ENCODE results near the gene LENEP.
A peak's percentile ranks its signal among the peaks of the same experiment; 100 is the strongest.

LENEP gene

GRCh38 chr1:154960446-154961136, 32.8 kb upstream of the LENEP start:
- no peak for DNase-seq (ENCODE audit: low read depth, low spot score)

DNA sequence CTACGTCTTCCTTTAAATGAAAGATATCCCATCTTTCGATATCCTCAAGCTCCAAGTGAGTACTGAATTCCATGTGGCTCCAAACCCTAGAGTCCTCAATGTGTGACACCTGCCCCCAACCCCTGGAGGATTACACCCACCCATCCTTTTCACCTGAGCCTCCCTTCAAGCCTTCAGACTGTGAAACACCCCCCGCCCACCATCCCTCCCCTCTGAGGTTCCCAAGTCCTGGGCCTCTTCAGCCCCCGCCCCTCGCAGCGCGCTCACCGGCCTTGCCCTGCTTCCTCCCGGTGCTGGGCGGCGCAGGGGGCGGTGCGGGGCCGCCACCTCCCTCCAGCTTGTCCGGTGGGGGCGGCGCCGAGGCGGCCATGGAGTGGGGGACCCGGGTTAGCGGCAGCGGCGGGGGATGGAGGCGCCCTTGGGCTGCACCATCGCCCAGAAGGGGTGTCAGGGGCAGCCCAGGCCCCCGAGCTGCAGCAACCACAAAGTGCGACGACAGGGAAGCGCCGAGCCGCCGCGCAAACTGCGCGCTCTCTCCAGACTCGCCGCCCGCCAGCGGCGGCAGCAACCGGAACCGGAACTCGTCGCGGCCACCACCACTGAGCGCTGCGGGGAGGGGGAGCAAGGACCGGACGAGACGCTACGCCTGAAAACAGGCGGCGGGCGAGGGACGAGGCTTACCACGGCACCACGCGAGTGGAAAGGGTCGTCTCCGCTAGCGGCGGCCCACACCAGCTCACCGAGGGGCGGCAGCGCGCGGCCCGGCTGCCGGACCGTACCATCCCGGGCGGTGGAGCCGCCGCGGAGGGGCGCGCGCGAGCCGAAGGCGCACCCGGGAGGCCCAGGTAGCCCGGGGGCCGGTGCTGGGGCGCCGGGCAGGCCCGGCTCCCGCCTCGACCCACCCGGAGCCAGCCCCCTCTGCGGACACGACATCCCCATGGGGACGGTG, 31.9 kb upstream of the LENEP start, which contains the start of gene PYGO2:
Gene PYGO2, minus strand, starts transcription at position 576 of the 949 bp plus-strand sequence. Its CDS starts 206 bp downstream, at position 370.
- DNase-seq (ENCODE audit: low read depth, low spot score): no peak

DNA sequence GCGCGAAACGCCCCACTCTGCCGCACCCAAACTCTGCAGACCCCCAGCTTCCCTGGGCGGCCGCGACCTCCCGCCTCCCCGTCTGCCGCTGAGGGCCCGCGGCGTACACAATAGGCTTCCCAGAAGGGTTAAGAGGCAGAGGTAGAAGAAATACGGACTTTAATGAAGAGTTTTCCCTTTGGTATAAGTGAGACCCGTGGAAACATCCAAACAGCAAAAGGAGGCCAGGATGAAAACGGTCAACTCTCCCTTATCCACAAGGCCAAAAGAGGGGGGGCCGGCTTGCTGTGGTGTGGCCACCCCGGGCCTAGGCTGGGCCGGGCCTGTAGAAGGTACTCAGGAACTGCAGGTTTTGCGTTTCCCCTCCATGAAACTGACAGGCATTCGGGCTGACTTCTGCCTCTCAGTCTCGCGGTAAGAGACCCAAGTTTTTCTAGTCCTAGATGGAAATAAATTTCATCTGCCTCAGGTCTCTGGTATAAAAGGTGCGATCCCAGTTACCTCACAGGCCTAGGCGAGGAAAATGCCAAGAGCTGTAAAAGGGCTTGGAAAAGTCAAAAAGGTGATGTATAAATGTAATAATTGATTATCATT, 31.1 kb upstream of the LENEP start:
- no peak for DNase-seq (ENCODE audit: low read depth, low spot score)

DNA sequence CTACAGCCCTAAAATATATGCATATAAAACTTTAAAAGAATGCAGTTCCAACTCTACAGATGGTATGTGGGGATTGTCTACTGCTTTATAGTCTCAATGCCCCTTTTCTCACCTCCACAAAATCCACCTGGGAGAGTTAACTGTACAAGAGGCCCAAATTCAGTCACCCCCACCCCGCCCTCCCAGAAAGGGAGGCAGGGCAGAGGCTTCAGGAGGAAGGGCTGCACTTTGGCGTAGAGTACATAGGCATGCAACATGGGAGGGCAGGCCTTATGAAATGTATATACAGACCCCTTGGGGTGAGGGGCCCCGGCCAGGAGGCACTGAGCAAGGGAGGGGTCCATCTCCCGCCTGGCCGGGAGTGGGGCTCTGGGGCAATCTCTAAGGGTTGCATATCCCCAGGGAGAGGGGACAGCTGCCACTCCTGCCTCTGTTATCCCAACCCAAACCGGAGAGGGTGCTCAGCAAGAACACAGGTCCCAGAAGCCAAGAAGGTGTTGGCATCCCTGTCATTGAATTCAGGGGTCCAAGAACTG, 30.5 kb upstream of the LENEP start:
- DNase-seq (ENCODE audit: low read depth, low spot score): no peak

- no peak for DNase-seq (ENCODE audit: low read depth, low spot score)
These were observed 29.7 kb upstream of the LENEP start for GRCh38 chr1:154963643-154964042.

GRCh38 chr1:154964359-154964758, 29.0 kb upstream of the LENEP start:
- DNase-seq (ENCODE audit: low read depth, low spot score): no peak

DNA sequence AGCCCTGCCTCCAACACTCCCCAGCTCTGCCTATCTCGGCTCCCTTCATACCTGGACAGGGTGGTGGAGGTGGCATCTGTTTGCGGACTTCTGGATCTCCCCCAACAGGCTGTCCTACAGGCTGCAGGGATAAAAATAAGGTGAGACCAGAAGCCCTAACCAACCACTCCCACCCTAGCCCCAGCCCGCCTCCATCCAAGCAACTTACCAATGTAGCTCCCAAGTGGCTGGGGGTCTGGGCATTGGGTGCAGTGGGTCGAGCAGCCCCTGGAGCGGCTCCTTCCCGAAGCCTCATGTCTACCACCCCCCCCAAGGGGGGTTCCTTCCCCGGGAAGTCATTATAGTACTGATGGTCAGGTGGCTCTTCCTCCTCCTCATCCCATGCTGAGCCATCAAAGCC, 27.3 kb upstream of the LENEP start:
- no peak for DNase-seq (ENCODE audit: low read depth, low spot score)

- no peak for DNase-seq (ENCODE audit: low read depth, low spot score)
These were observed 25.9 kb upstream of the LENEP start for GRCh38 chr1:154967331-154967950.

- DNase-seq (ENCODE audit: low read depth, low spot score): no peak
These were observed 24.7 kb upstream of the LENEP start for GRCh38 chr1:154968731-154969130.

- no peak for DNase-seq (ENCODE audit: low read depth, low spot score)
These were observed 24.1 kb upstream of the LENEP start for GRCh38 chr1:154969246-154969645.

DNA sequence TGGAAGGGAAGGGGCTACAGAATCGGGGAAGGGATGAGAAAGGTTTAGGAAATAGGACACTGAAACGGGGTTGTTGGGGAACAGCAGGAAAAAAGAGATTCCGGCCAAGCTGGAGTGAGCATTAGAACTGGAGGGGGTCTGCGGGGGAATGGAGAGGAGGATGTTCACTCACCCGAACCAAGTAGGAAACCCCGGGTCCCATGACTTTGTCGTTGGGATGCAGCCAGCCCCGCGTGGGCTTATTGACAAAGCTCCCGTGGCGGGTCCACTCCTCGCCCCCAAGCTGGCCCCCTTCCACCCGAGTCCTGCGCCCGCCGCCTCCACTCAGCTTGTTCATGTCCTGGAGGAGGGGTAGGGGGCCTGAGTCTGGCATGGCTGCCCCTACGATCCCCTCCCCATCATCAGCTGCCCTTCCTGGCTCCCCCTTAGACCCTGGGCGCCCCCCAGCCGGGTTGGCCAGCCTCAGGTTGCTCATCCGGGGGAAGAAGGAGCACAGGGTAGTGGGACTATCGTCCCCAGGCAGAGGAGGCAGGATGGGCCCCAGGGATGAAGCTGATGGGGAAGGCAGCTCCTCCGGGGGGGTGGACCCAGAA, 23.4 kb upstream of the LENEP start:
- no peak for DNase-seq (ENCODE audit: low read depth, low spot score)

GRCh38 chr1:154970631-154971340, 22.6 kb upstream of the LENEP start, which contains the start of gene SHC1:
TSS of gene SHC1 (minus strand) at chr1:154970747. CDS start at chr1:154970526, 221 bp downstream.
- DNase-seq (ENCODE audit: low read depth, low spot score): peak; percentile 83

DNA sequence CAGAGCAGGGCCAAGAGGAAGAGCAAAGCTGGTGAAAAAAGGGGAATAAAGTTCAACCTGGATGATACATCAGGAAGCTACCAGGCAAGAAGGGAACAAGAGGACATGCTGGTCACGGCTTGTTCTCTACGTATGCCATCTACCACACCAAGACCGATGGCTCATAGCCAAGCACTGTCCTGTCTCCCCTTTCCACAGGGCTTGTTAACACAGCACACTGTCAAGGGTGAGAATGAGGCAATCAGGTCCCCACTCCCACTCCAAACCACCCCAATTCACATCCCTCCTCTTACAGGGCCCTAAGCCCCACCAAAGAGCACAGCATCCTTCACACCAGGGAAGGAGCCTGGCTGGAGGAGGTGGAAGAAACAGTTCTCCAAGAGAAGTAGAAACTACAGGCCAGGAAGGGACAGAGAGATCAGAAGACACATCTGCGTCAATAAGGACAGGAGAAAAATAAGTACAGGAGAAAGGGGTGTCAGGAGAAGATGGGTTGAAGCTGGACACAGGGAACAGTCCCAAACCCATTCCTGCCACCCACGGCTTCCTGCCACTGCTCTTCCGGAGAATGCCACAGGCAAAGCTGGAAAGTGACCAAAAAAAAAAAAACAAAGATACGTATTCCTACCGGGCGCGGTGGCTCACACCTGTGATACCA, 21.9 kb upstream of the LENEP start:
- DNase-seq (ENCODE audit: low read depth, low spot score): no peak

- DNase-seq (ENCODE audit: low read depth, low spot score): no peak
These were observed 21.2 kb upstream of the LENEP start for GRCh38 chr1:154972213-154972516.

DNA sequence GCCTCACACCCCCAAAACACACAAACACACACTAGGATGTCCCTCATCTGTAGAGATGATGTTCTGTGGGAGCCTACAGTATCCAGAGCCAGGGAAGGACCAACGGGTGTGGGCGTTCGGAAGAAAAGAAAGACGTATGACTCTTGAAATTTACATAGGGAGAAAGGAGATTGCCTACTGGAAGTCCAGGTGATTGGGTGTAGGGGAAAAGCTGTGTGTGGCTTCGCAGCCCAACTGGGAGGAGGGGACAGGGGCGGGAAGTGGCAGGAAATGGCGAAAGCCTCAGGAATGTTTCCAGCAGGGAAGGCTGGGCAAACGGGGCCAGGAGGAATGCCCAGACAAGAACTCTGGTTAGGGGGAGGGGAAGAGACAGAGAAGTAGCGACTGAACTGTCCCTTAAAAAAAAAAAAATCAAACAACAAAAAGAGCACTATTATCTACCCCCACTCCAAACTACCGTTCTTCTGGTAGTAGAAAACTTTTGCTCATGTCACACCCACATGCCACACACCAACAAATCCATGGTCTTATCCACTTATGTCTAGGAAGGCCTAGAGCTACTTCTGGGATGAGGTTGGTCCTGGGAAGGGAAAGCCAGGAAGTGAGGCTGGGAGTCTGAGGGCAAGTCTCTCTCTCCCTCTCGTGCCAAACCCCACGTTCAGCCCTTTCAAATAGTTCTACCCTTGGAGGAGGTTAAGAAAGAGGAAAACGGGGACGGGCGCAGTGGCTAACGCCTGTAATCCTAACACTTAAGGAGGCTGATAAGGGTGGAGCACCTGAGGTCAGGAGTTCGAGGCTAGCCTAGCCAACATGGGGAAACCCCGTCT, 20.7 kb upstream of the LENEP start:
- DNase-seq (ENCODE audit: low read depth, low spot score): no peak

- peak; percentile 91 for DNase-seq (ENCODE audit: low read depth, low spot score)
These were observed 19.9 kb upstream of the LENEP start for GRCh38 chr1:154973344-154974101.

DNA sequence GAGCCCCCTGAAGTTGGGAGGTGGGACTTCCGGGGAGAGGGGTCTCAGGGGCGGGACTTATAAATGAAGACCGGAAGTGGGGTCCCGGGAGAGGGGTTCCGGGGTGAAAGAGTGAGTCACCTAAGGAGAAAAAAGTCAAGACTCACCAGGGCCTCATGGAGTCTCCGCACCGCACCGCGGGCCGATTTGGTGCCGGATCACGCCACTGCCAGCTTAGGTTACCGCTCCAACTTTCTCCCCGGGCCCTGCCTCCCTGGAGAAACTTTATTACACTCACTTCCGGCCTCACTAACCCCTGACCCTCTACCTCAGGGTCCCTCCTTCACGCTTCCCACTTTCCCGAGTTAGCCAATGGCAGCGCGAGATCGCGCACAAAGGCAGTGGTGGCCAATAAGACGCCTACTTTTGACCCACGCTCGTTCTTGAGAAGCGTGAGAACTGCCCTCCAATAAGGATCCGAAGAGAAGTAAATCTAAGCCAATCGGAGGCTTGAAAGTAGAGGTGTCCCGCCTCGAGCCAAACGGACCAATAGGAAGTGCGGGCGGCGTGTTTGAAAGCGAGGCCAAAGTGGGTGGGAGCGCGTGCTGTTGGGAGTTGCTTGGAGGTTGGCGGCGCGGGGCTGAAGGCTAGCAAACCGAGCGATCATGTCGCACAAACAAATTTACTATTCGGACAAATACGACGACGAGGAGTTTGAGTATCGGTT, 19.1 kb upstream of the LENEP start, which contains the start of gene CKS1B:
Gene CKS1B, plus strand, starts transcription at position 580 of the 706 bp plus-strand sequence. Its CDS starts 65 bp downstream, at position 645.
- peak; percentile 100 for DNase-seq (ENCODE audit: low read depth, low spot score)

All from smooth muscle cell of the brain vasculature (primary cell).